ENCODE measurements around the gene SUCNR1. TPM values are rescaled to one million over a fixed set of nuclear protein-coding genes. Genes with fewer than 3 reads are reported as not detected.
"Not testable (repeated sequence)": the region's sequence is repeated elsewhere in the genome, so short reads cannot be mapped to it uniquely, and the experiment has no call there.

Gene SUCNR1
- total RNA-seq, 1 donor from 2014 or later, result 3.1 TPM

DNA sequence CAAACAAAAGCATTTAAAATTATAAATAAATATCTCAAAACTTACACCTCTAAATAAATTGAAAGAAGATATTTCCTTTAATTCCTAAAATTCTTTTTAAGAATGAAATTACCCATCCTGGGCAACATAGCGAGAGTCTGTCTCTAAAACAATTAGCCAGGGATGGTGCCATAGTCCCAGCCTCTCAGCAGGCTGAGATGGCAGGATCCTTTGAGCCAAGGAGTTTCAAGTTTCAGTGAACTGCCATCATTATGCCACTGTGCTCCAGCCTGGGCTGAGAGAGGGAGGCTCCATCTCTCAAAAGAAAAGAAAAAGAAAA lies 34.2 kb upstream of the SUCNR1 start:
- intact Hi-C loops (cut with DNase I), result loop anchor here (1.0 to 10.0 kb wide), 5 partner anchors 78 to 612 kb away; no protein-coding TSS in a partner anchor
- no peak for DNase-seq (ENCODE audit: low spot score in 2 of 2)
- no peak for TF ChIP-seq CTCF (IDR thresholded peaks at IDR 0.05)

DNA sequence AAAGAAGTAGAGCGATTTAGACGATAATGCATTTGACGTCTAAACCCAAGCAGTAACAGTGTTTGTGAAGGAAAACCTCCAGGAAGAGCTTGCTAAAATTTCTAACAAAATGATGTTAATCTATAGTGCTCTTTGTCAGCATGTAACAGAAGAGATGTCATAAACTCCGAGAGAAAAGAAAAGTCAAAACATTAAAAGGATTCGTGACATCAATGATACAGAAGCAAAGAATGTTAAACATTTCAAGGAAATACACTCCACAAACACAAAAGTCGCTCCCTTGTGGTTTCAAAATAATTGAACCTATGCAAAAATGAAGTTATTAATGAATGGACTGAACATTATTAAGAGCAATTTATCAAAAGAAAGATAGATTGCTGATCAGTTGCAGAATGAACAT lies 31.6 kb upstream of the SUCNR1 start:
- Histone ChIP-seq H3K27me3 (no peaks in the 10 kb centered on the region), H3K4me1 (peaks cover 0 to 4% of the 10 kb centered on the region in 2 donors), H3K27ac (no peak overlapping the region), H3K4me3 (no peak overlapping the region), H3K9me3 (no peaks in the 10 kb centered on the region), H3K36me3 (no peaks in the 10 kb centered on the region)
- intact Hi-C loops (cut with DNase I), result no loop called here
- no peak for DNase-seq (ENCODE audit: low spot score in 2 of 2)
- no peak for TF ChIP-seq CTCF (IDR thresholded peaks at IDR 0.05)

More for the DNA sequence above, 34.2 kb upstream of the SUCNR1 start:
- Histone ChIP-seq H3K4me3 (no peak overlapping the region), H3K27me3 (no peaks in the 10 kb centered on the region), H3K4me1 (peaks cover 0 to 4% of the 10 kb centered on the region in 2 donors), H3K27ac (no peak overlapping the region), H3K9me3 (no peaks in the 10 kb centered on the region), H3K36me3 (no peaks in the 10 kb centered on the region)

DNA sequence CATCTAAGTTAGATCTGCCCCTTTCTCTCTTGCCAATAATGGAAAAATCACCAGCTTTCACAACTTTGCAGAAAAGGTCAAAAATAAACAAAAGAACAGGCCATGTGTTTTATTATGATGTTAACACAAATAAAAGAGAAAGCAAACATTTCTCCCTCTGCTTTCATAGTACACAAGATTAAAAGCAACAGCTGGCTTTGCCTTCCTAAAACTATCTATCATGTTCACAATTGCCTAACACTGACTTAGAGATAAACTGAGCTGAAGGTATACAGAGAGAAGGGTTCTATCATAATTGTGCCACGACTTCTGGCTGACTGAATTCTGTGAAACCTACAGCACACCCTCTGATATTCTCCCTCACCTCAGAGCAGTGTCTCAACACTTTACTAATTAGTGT lies 30.2 kb upstream of the SUCNR1 start:
- no peak for TF ChIP-seq CTCF (IDR thresholded peaks at IDR 0.05)
- H3K27ac ChIP-seq, result no peak overlapping the region
- intact Hi-C loops (cut with DNase I), result no loop called here
- no peaks in the 10 kb centered on the region for H3K9me3 ChIP-seq
- H3K36me3 ChIP-seq, result no peaks in the 10 kb centered on the region
- no peaks in the 10 kb centered on the region for H3K27me3 ChIP-seq
- H3K4me3 ChIP-seq, result no peak overlapping the region
- H3K4me1 ChIP-seq, result no peaks in the 10 kb centered on the region
- no peak for DNase-seq (ENCODE audit: low spot score in 2 of 2)

DNA sequence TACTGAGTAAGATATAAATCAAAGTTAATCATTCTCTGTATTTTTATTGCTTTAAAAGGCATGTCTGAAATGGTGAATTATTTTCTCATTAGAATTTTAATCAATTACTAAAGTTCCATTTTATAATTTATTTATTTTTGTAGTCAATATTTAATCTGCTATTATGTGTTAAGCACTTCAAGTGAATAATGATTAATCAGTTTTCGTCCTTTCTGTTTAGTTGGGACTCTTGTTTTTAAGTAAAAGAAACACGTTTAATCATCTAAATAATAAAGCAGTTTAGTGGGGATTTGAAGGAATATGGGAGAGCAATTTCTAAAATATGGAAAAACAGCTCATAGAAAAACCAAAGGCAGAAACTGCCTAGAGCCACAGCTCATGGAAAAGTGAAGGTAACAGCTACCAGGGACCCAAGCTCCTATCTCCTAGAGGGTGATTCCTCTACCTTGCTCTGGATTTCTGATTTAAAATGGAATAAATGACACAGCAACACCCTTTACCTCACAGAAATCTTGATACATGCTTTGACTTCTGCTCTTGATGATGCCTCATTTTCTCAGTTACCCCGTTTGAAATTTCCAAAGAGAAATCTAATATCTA lies 28.0 kb upstream of the SUCNR1 start:
- Histone ChIP-seq H3K9me3 (peaks cover 0 to 5% of the 10 kb centered on the region in 2 donors), H3K4me3 (no peak overlapping the region), H3K27me3 (no peaks in the 10 kb centered on the region), H3K36me3 (no peaks in the 10 kb centered on the region), H3K27ac (no peak overlapping the region), H3K4me1 (no peaks in the 10 kb centered on the region)
- TF ChIP-seq CTCF (IDR thresholded peaks at IDR 0.05), result no peak
- DNase-seq (ENCODE audit: low spot score in 2 of 2), result no peak
- intact Hi-C loops (cut with DNase I), result no loop called here

DNA sequence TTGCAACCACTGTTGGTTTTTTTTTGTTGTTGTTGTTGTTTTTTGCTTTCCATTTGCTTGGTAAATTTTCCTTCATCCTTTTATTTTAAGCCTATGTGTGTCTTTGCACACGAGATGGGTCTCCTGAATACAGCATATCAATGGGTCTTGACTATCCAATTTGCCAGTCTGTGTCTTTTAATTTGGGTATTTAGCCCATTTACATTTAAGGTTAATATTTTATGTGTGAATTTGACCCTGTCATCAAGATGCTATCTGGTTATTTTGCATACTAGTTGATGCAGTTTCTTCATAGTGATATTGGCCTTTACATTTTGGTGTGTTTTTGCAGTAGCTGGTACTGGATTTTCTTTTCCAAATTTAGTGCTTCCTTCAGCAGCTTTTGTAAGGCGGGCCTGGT lies 23.4 kb upstream of the SUCNR1 start:
- H3K9me3 ChIP-seq; H3K36me3 ChIP-seq; intact Hi-C loops (cut with DNase I); H3K4me3 ChIP-seq; H3K27ac ChIP-seq; DNase-seq (ENCODE audit: low spot score in 2 of 2); H3K4me1 ChIP-seq; H3K27me3 ChIP-seq: not testable (repeated sequence)

- Histone ChIP-seq H3K9me3 (peaks cover 0 to 7% of the 10 kb centered on the region in 2 donors), H3K4me1 (no peaks in the 10 kb centered on the region), H3K36me3 (no peaks in the 10 kb centered on the region), H3K27ac (no peak overlapping the region), H3K27me3 (no peaks in the 10 kb centered on the region), H3K4me3 (no peak overlapping the region)
- no peak for DNase-seq (ENCODE audit: low spot score in 2 of 2)
- no peak for TF ChIP-seq CTCF (IDR thresholded peaks at IDR 0.05)
- intact Hi-C loops (cut with DNase I), result no loop called here
Observed at GRCh38 chr3:151852074-151852811, 21.2 kb upstream of the SUCNR1 start.

All from ascending aorta (tissue), 2 donors.